GM12891 (cell line): ENCODE measurements around the gene TENM4.

Source experiments
- PAX5 ChIP-seq: IDR thresholded peaks from 2 replicates; pipeline ENCODE4 v1.6.1; 2011; ENCODE audit warnings: low read length, moderate library complexity, mild to moderate bottlenecking; ENCODE audit not compliant: insufficient read depth, severe bottlenecking
- POLR2A ChIP-seq: IDR thresholded peaks from 2 replicates; pipeline ENCODE4 v1.6.1; 2011; ENCODE audit warnings: low read depth, low read length, control low read depth
- POLR2AphosphoS5 ChIP-seq: IDR thresholded peaks from 2 replicates; pipeline ENCODE4 v1.6.1; 2011; ENCODE audit warnings: low read depth, low read length, control low read depth
- TAF1 ChIP-seq: IDR thresholded peaks from 2 replicates; pipeline ENCODE4 v1.6.1; 2011; ENCODE audit warnings: low read depth, low read length, control low read depth

DNA sequence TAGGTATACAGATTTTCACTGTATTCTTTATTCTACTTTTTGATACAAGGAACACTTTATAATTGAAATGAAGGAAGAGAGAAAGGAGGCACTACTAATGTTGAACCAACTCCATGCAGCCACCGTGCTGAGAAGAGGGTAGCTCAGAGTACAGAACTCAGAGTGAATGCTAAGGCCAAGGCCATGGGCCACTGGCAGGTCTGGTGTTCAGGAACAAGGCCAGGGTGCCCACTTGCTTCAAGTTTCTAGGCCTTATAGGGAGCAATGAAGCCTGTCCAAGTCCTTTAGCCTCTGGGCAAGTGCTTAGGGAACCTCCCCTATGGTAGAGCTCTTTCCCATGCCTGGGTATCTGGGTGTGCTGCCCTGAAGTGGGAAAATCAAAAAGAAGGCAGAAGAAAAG, 235.0 kb downstream of the TENM4 start:
- TF ChIP-seq POLR2A (no peak), TAF1 (no peak), POLR2AphosphoS5 (no peak), PAX5 (no peak)
